GM18907 (cell line): ENCODE measurements around the gene COLEC12.

Experiments used
- ATAC-seq: cut with Tn5 transposase; IDR thresholded peaks from one replicate; pipeline ENCODE4 v1.9.1; 2021; ENCODE audit warnings: mild to moderate bottlenecking, moderate library complexity; ENCODE audit not compliant: unreplicated experiment

Gene COLEC12

GRCh38 chr18:364256-364826 is 136.2 kb downstream of the COLEC12 start:
- no peak for ATAC-seq

GRCh38 chr18:363301-364085 is 137.0 kb downstream of the COLEC12 start:
- no peak for ATAC-seq

GRCh38 chr18:362311-363290 is 137.9 kb downstream of the COLEC12 start:
- no peak for ATAC-seq

GRCh38 chr18:361941-362310 is 138.6 kb downstream of the COLEC12 start:
- no peak for ATAC-seq

- no peak for ATAC-seq
Measured at GRCh38 chr18:361100-361732, 139.3 kb downstream of the COLEC12 start.

GRCh38 chr18:360676-361075 is 139.8 kb downstream of the COLEC12 start:
- no peak for ATAC-seq

GRCh38 chr18:356778-357177 is 143.7 kb downstream of the COLEC12 start:
- no peak for ATAC-seq

GRCh38 chr18:355678-356077 is 144.8 kb downstream of the COLEC12 start:
- ATAC-seq, result no peak

GRCh38 chr18:354471-354870 is 146.0 kb downstream of the COLEC12 start:
- no peak for ATAC-seq

- ATAC-seq, result no peak
Measured at GRCh38 chr18:354003-354402, 146.5 kb downstream of the COLEC12 start.

- ATAC-seq, result no peak
Measured at GRCh38 chr18:352438-352837, 148.1 kb downstream of the COLEC12 start.

GRCh38 chr18:350953-351572 is 149.4 kb downstream of the COLEC12 start:
- ATAC-seq, result no peak

GRCh38 chr18:346600-346999 is 153.9 kb downstream of the COLEC12 start:
- no peak for ATAC-seq

GRCh38 chr18:341102-341501 is 159.4 kb downstream of the COLEC12 start:
- ATAC-seq, result no peak

- ATAC-seq, result no peak
Measured at GRCh38 chr18:340044-340443, 160.5 kb downstream of the COLEC12 start.

- no peak for ATAC-seq
Measured at GRCh38 chr18:339200-339599, 161.3 kb downstream of the COLEC12 start.

- no peak for ATAC-seq
Measured at GRCh38 chr18:336713-337112, 163.8 kb downstream of the COLEC12 start.

- ATAC-seq, result no peak
Measured at GRCh38 chr18:335733-336132, 164.8 kb downstream of the COLEC12 start.

- ATAC-seq, result no peak
Measured at GRCh38 chr18:334575-335132, 165.8 kb downstream of the COLEC12 start.
